Mesendoderm (in vitro differentiated cells): ENCODE measurements around the gene SUPT6H. TPM values are rescaled to one million over a fixed set of nuclear protein-coding genes. Genes with fewer than 3 reads are reported as not detected.

ENCODE experiments used
- DNase-seq: peaks from one replicate; pipeline ENCODE4 v3.0.0; 2013
- H2AK5ac ChIP-seq: 2 replicates; pipeline ENCODE4 v1.6.1; 2013; ENCODE audit warnings: low read length, inconsistent platforms
- H2BK120ac ChIP-seq: 2 replicates; pipeline ENCODE4 v1.6.1; 2013; ENCODE audit warnings: low read depth, mild to moderate bottlenecking, low read length, moderate library complexity, mixed read lengths
- H2BK15ac ChIP-seq: replicated peaks from 2 replicates; pipeline ENCODE4 v1.6.1; 2013; ENCODE audit warnings: low read depth, mild to moderate bottlenecking, moderate library complexity
- H2BK5ac ChIP-seq: 2 replicates; pipeline ENCODE4 v1.6.1; 2013; ENCODE audit warnings: low read length, inconsistent platforms
- H3K18ac ChIP-seq: 2 replicates; pipeline ENCODE4 v1.6.1; 2013; ENCODE audit warnings: mild to moderate bottlenecking, low read length, mixed read lengths
- H3K23ac ChIP-seq: one replicate; pipeline ENCODE4 v1.6.1; 2013; ENCODE audit warnings: low read length
- H3K27ac ChIP-seq: 2 replicates; pipeline ENCODE4 v1.5.1; 2013; ENCODE audit warnings: low read depth, mild to moderate bottlenecking, inconsistent platforms, low read length, moderate library complexity
- H3K27me3 ChIP-seq: 2 replicates; pipeline ENCODE4 v1.6.1; 2013; ENCODE audit warnings: low read length, control low read depth, mild to moderate bottlenecking, inconsistent platforms; ENCODE audit not compliant: insufficient read depth, poor library complexity
- H3K36me3 ChIP-seq: 2 replicates; pipeline ENCODE4 v1.6.1; 2013; ENCODE audit warnings: low read length, inconsistent platforms; ENCODE audit not compliant: control insufficient read depth, insufficient read depth
- H3K4ac ChIP-seq: one replicate; pipeline ENCODE4 v1.6.1; 2013; ENCODE audit warnings: low read depth, mild to moderate bottlenecking, low read length, moderate library complexity
- H3K4me1 ChIP-seq: 2 replicates; pipeline ENCODE4 v1.6.1; 2013; ENCODE audit warnings: low read depth, low read length, inconsistent platforms; ENCODE audit not compliant: control insufficient read depth
- H3K4me2 ChIP-seq: 2 replicates; pipeline ENCODE4 v1.6.1; 2013; ENCODE audit warnings: low read length
- H3K4me3 ChIP-seq: 2 replicates; pipeline ENCODE4 v1.5.1; 2013; ENCODE audit warnings: mild to moderate bottlenecking, low read length
- H3K56ac ChIP-seq: one replicate; pipeline ENCODE4 v1.6.1; 2013; ENCODE audit warnings: low read length
- H3K79me1 ChIP-seq: 2 replicates; pipeline ENCODE4 v1.6.1; 2013; ENCODE audit warnings: low read length, inconsistent platforms
- H3K79me2 ChIP-seq: 2 replicates; pipeline ENCODE4 v1.6.1; 2013; ENCODE audit warnings: mild to moderate bottlenecking, low read length; ENCODE audit not compliant: control insufficient read depth, insufficient read depth
- H3K9ac ChIP-seq: 2 replicates; pipeline ENCODE4 v1.6.1; 2013; ENCODE audit warnings: low read length, inconsistent platforms
- H4K5ac ChIP-seq: one replicate; pipeline ENCODE4 v1.6.1; 2013; ENCODE audit warnings: low read length
- H4K8ac ChIP-seq: one replicate; pipeline ENCODE4 v1.6.1; 2013; ENCODE audit warnings: low read depth, mild to moderate bottlenecking, control low read depth, low read length, moderate library complexity
- WGBS: extraction: QIAGEN DNeasy Blood & Tissue Kit; methylation state at CpG from one replicate; pipeline ENCODE4 v1.1.7; 2013; ENCODE audit warnings: low lambda C conversion rate, missing lambda C conversion rate; ENCODE audit not compliant: insufficient coverage; ENCODE audit errors: extremely low coverage; 5-methylcytosine and 5-hydroxymethylcytosine counted together
- polyA plus RNA-seq, 2 experiments: library from polyadenylated mRNA; stranded (reverse); fragments of 200-250 nt; gene quantifications; one replicate each; pipeline ENCODE4 v1.2.3, GENCODE V29; 2013

Gene SUPT6H
- 36.1 TPM for polyA plus RNA-seq (2013, experiment 1 of 2)
- 34.7 TPM for polyA plus RNA-seq (2013, experiment 2 of 2)

- Histone ChIP-seq H3K4me3 (peak within 1 kb of the TSS; percentile 99), H2AK5ac (no peak within 1 kb of the TSS), H4K8ac (peak within 1 kb of the TSS; percentile 100), H3K18ac (peak within 1 kb of the TSS; percentile 91), H3K23ac (peak within 1 kb of the TSS; percentile 66), H4K5ac (peak within 1 kb of the TSS; percentile 91), H3K27ac (peak within 1 kb of the TSS; percentile 94), H2BK5ac (peak within 1 kb of the TSS; percentile 97), H3K27me3 (no peaks in the 10 kb centered on the region), H3K36me3 (peaks cover 4% of the 10 kb centered on the region), H3K4me1 (peaks cover 5% of the 10 kb centered on the region), H3K79me1 (peaks cover 31% of the 10 kb centered on the region), H2BK15ac (no peak within 1 kb of the TSS), H3K9ac (peak within 1 kb of the TSS; percentile 96), H3K4ac (peak within 1 kb of the TSS; percentile 76), H3K4me2 (peak within 1 kb of the TSS; percentile 94), H3K79me2 (peaks cover 53% of the 10 kb centered on the region), H3K56ac (peak within 1 kb of the TSS; percentile 100), H2BK120ac (peak within 1 kb of the TSS; percentile 46)
- WGBS, result no CpG with 5 or more reads among the region's 66 CpGs
- peak; percentile 93 for DNase-seq
Measured at GRCh38 chr17:28661635-28662526, at the start of gene SUPT6H, which contains the start of gene SDF2. SUPT6H (plus strand) TSS chr17:28662205; CDS start chr17:28673402, 11,197 bp downstream. SDF2 (minus strand) TSS chr17:28661906; CDS start chr17:28661876, 30 bp downstream.

GRCh38 chr17:28612531-28612930 lies 49.5 kb upstream of the SUPT6H start:
- DNase-seq, result no peak
- no peak overlapping the region for H3K4ac ChIP-seq
- no CpG with 5 or more reads among the region's 2 CpGs for WGBS
- H3K79me2 ChIP-seq, result no peaks in the 10 kb centered on the region
- no peaks in the 10 kb centered on the region for H3K4me1 ChIP-seq
- H3K27me3 ChIP-seq, result no peaks in the 10 kb centered on the region
- no peak overlapping the region for H4K8ac ChIP-seq
- H2BK15ac ChIP-seq, result no peak overlapping the region
- H3K18ac ChIP-seq, result no peak overlapping the region
- H2BK120ac ChIP-seq, result no peak overlapping the region
- no peaks in the 10 kb centered on the region for H3K79me1 ChIP-seq
- peaks cover 23% of the 10 kb centered on the region for H3K36me3 ChIP-seq
- H2AK5ac ChIP-seq, result no peak overlapping the region
- H3K23ac ChIP-seq, result no peak overlapping the region
- H3K9ac ChIP-seq, result no peak overlapping the region
- no peak overlapping the region for H3K27ac ChIP-seq
- no peak overlapping the region for H2BK5ac ChIP-seq
- H3K56ac ChIP-seq, result no peak overlapping the region
- H4K5ac ChIP-seq, result no peak overlapping the region
- no peak overlapping the region for H3K4me3 ChIP-seq
- no peak overlapping the region for H3K4me2 ChIP-seq

- no peaks in the 10 kb centered on the region for H3K27me3 ChIP-seq
Measured at GRCh38 chr17:28612936-28613872, 48.8 kb upstream of the SUPT6H start.

GRCh38 chr17:28613931-28614381 lies 48.0 kb upstream of the SUPT6H start, which contains the start of gene RSKR:
RSKR (minus strand) TSS chr17:28614185; CDS start chr17:28614161, 24 bp downstream.
- Histone ChIP-seq H4K8ac (no peak within 1 kb of the TSS), H3K4me2 (no peak within 1 kb of the TSS), H3K27ac (no peak within 1 kb of the TSS), H3K36me3 (peaks cover 26% of the 10 kb centered on the region), H3K79me1 (no peaks in the 10 kb centered on the region), H3K56ac (no peak within 1 kb of the TSS), H3K23ac (no peak within 1 kb of the TSS), H2AK5ac (no peak within 1 kb of the TSS), H2BK5ac (no peak within 1 kb of the TSS), H3K4me1 (no peaks in the 10 kb centered on the region), H3K18ac (no peak within 1 kb of the TSS), H2BK120ac (no peak within 1 kb of the TSS), H3K27me3 (no peaks in the 10 kb centered on the region), H3K4ac (no peak within 1 kb of the TSS), H2BK15ac (no peak within 1 kb of the TSS), H4K5ac (no peak within 1 kb of the TSS), H3K9ac (no peak within 1 kb of the TSS), H3K79me2 (no peaks in the 10 kb centered on the region), H3K4me3 (no peak within 1 kb of the TSS)
- DNase-seq, result peak; percentile 21
- no CpG with 5 or more reads among the region's 5 CpGs for WGBS

More at GRCh38 chr17:28612936-28613872, 48.8 kb upstream of the SUPT6H start:
- no peak overlapping the region for H3K18ac ChIP-seq
- H2BK15ac ChIP-seq, result no peak overlapping the region
- H3K4me1 ChIP-seq, result no peaks in the 10 kb centered on the region
- no peak overlapping the region for H3K4ac ChIP-seq
- no peak overlapping the region for H3K4me3 ChIP-seq
- no peak overlapping the region for H2BK5ac ChIP-seq
- WGBS, result no CpG with 5 or more reads among the region's 6 CpGs
- no peak overlapping the region for H3K4me2 ChIP-seq
- H4K8ac ChIP-seq, result no peak overlapping the region
- peaks cover 23% of the 10 kb centered on the region for H3K36me3 ChIP-seq
- no peak overlapping the region for H2BK120ac ChIP-seq
- no peak overlapping the region for H2AK5ac ChIP-seq
- H3K23ac ChIP-seq, result no peak overlapping the region
- no peak overlapping the region for H3K9ac ChIP-seq
- no peaks in the 10 kb centered on the region for H3K79me1 ChIP-seq
- H3K27ac ChIP-seq, result no peak overlapping the region
- no peak overlapping the region for H4K5ac ChIP-seq
- H3K56ac ChIP-seq, result no peak overlapping the region
- peak; percentile 67 for DNase-seq
- no peaks in the 10 kb centered on the region for H3K79me2 ChIP-seq

- H3K4me1 ChIP-seq, result no peaks in the 10 kb centered on the region
- no peak overlapping the region for H2BK120ac ChIP-seq
- H3K56ac ChIP-seq, result no peak overlapping the region
- H2BK15ac ChIP-seq, result no peak overlapping the region
- no peak overlapping the region for H3K4me2 ChIP-seq
- WGBS, result no CpG with 5 or more reads among the region's 4 CpGs
- H3K9ac ChIP-seq, result no peak overlapping the region
- no peaks in the 10 kb centered on the region for H3K79me2 ChIP-seq
- H3K36me3 ChIP-seq, result peaks cover 30% of the 10 kb centered on the region
- no peak overlapping the region for H3K4me3 ChIP-seq
- H3K27ac ChIP-seq, result no peak overlapping the region
- H3K4ac ChIP-seq, result no peak overlapping the region
- no peak overlapping the region for H4K8ac ChIP-seq
- no peak overlapping the region for H4K5ac ChIP-seq
- no peaks in the 10 kb centered on the region for H3K79me1 ChIP-seq
- H3K18ac ChIP-seq, result no peak overlapping the region
- no peak overlapping the region for H2BK5ac ChIP-seq
- H3K23ac ChIP-seq, result no peak overlapping the region
- H3K27me3 ChIP-seq, result no peaks in the 10 kb centered on the region
- H2AK5ac ChIP-seq, result no peak overlapping the region
- DNase-seq, result no peak
Measured at GRCh38 chr17:28615260-28615940, 46.6 kb upstream of the SUPT6H start.
